Endothelial cell of umbilical vein (primary cell): ENCODE results near the gene ZNF384. TPM values are rescaled to one million over a fixed set of nuclear protein-coding genes. Genes with fewer than 3 reads are reported as not detected.

Experiments used
- BruUV-seq: library from RNA; stranded (reverse); fragments of 400-500 nt; replicated peaks from 2 replicates; lab custom pipeline; 2021; lab: Mats Ljungman, UMichigan
- CTCF ChIA-PET: fragments of 300-600, 350-600 bp; sonication (Branson Sonifier 250); formaldehyde crosslinking; loops from one replicate; lab custom pipeline; 2021; ENCODE audit warnings: antibody characterized with exemption, inconsistent platforms; lab: Charles Lee
- POLR2A ChIA-PET: fragments of 300-600, 350-600 bp; sonication (Branson Sonifier 250); formaldehyde crosslinking; loops from one replicate; lab custom pipeline; 2021; ENCODE audit warnings: antibody characterized with exemption, inconsistent platforms; lab: Charles Lee
- DNase-seq: peaks from one replicate; pipeline ENCODE4 v3.0.0-alpha.2; 2011; ENCODE audit warnings: low read depth, low spot score
- FAIRE-seq: peaks from 2 replicates; lab custom pipeline; 2011; peaks lifted over from hg19 to GRCh38; lab: Jason Lieb, UNC
- H2AFZ ChIP-seq: 2 replicates; pipeline ENCODE4 v1.6.0; 2012; ENCODE audit warnings: low read depth, low read length, control low read depth, inconsistent platforms
- H3K27ac ChIP-seq: 2 replicates; pipeline ENCODE4 v1.5.1; 2011; ENCODE audit warnings: low read depth, mild to moderate bottlenecking, control low read depth, low read length, moderate library complexity; ENCODE audit not compliant: insufficient read depth
- H3K27me3 ChIP-seq, 2 experiments: 2 replicates each; pipeline versions ENCODE4 v1.6.0 to v1.6.1; 2011; ENCODE audit warnings: low read length in 2 of 2, mixed read lengths in 1 of 2; ENCODE audit not compliant: control insufficient read depth in 2 of 2, insufficient read depth in 2 of 2
- H3K36me3 ChIP-seq, 2 experiments: 2 replicates in 1 of 2; 3 replicates in 1 of 2; pipeline ENCODE4 v1.5.1; 2011; ENCODE audit warnings: low read length in 2 of 2, mild to moderate bottlenecking in 1 of 2, moderate library complexity in 1 of 2; ENCODE audit not compliant: control insufficient read depth in 2 of 2, insufficient read depth in 2 of 2; ENCODE audit errors: extremely low read depth in 1 of 2
- H3K4me1 ChIP-seq: 3 replicates; pipeline ENCODE4 v1.5.1; 2011; ENCODE audit warnings: mild to moderate bottlenecking, low read length; ENCODE audit not compliant: control insufficient read depth, insufficient read depth; ENCODE audit errors: extremely low read depth
- H3K4me2 ChIP-seq: 2 replicates; pipeline ENCODE4 v1.6.1; 2011; ENCODE audit warnings: low read length, control low read depth, mixed read lengths; ENCODE audit not compliant: insufficient read depth
- H3K4me3 ChIP-seq, 3 experiments: fragments of 200-600 bp in 1 of 3; sonication (generic), shearing (Covaris generic) in 1 of 3; replicated peaks in 1 of 3; 2 replicates each; pipeline ENCODE4 v1.5.1; 2011 to 2016; ENCODE audit warnings: control low read depth in 3 of 3, low read length in 3 of 3, mild to moderate bottlenecking in 2 of 3, inconsistent platforms in 1 of 3, low read depth in 1 of 3, moderate library complexity in 1 of 3; ENCODE audit not compliant: insufficient read depth in 1 of 3
- H3K79me2 ChIP-seq: 2 replicates; pipeline ENCODE4 v1.6.0; 2012; ENCODE audit warnings: low read length, inconsistent platforms; ENCODE audit not compliant: control insufficient read depth, insufficient read depth
- H3K9ac ChIP-seq: replicated peaks from 2 replicates; pipeline ENCODE3; 2011; ENCODE audit warnings: low read length, control low read depth; ENCODE audit not compliant: insufficient read depth; ENCODE audit errors: extremely low read depth
- H3K9me1 ChIP-seq: replicated peaks from 3 replicates; pipeline ENCODE4 v1.6.0; 2011; ENCODE audit warnings: mild to moderate bottlenecking, low read length; ENCODE audit not compliant: control insufficient read depth, insufficient read depth; ENCODE audit errors: extremely low read depth
- H3K9me3 ChIP-seq: replicated peaks from 2 replicates; pipeline ENCODE4 v1.5.1; 2012; ENCODE audit warnings: low read length, inconsistent platforms; ENCODE audit not compliant: control insufficient read depth, insufficient read depth
- H4K20me1 ChIP-seq: replicated peaks from 2 replicates; pipeline ENCODE3; 2011; ENCODE audit warnings: mild to moderate bottlenecking, low read length; ENCODE audit not compliant: control insufficient read depth, insufficient read depth; ENCODE audit errors: extremely low read depth
- CTCF ChIP-seq, 2 donors: IDR thresholded peaks; 1 replicate in 1 of 2; 2 replicates in 1 of 2; pipeline ENCODE4 v1.5.1; 2011; ENCODE audit warnings: low read length in 2 of 2, mild to moderate bottlenecking in 2 of 2, moderate library complexity in 2 of 2, control low read depth in 1 of 2, inconsistent platforms in 1 of 2, low read depth in 1 of 2; ENCODE audit not compliant: insufficient read depth in 1 of 2; ENCODE audit errors: extremely low read depth in 1 of 2
- EZH2 ChIP-seq: IDR thresholded peaks from 2 replicates; pipeline ENCODE4 v1.6.1; 2012; ENCODE audit warnings: borderline replicate concordance, low read depth, mild to moderate bottlenecking, moderate library complexity, low read length, inconsistent platforms; ENCODE audit not compliant: severe bottlenecking
- FOS ChIP-seq: IDR thresholded peaks from 2 replicates; pipeline ENCODE4 v1.6.1; 2011; ENCODE audit warnings: mild to moderate bottlenecking, low read length, moderate library complexity, borderline replicate concordance; ENCODE audit not compliant: insufficient read depth
- GATA2 ChIP-seq: IDR thresholded peaks from 2 replicates; pipeline ENCODE4 v1.7.0; 2011; ENCODE audit warnings: low read depth, mild to moderate bottlenecking, moderate library complexity, mixed read lengths, low read length; ENCODE audit not compliant: insufficient read length, insufficient read depth
- JUN ChIP-seq: IDR thresholded peaks from 2 replicates; pipeline ENCODE4 v1.6.1; 2011; ENCODE audit warnings: borderline replicate concordance, low read depth; ENCODE audit not compliant: insufficient read length, insufficient read depth
- MAX ChIP-seq: IDR thresholded peaks from 2 replicates; pipeline ENCODE4 v1.6.1; 2011; ENCODE audit not compliant: insufficient read depth, insufficient read length
- MYC ChIP-seq: IDR thresholded peaks from one replicate; pipeline ENCODE4 v1.6.1; 2011; ENCODE audit warnings: mild to moderate bottlenecking, low read depth, low read length
- POLR2A ChIP-seq: IDR thresholded peaks from 2 replicates; pipeline ENCODE4 v1.6.1; 2012; ENCODE audit warnings: low read depth, mild to moderate bottlenecking, control low read depth, low read length
- POLR2AphosphoS5 ChIP-seq: IDR thresholded peaks from 2 replicates; pipeline ENCODE4 v1.6.1; 2012; ENCODE audit warnings: low read depth, mild to moderate bottlenecking, control low read depth, low read length, moderate library complexity; ENCODE audit not compliant: insufficient read depth
- dilution Hi-C: fragments of 300-500 bp; cut with MboI; formaldehyde crosslinking; loops from one replicate; pipeline ENCODE4 v1.15.0; 2019; ENCODE audit warnings: low sequenced_read_pairs; ENCODE audit not compliant: extremely low pct_ligation_motif_present
- intact Hi-C: fragments of 100-400 bp; cut with micrococcal nuclease; formaldehyde crosslinking; loops from one replicate; pipeline ENCODE4 v1.10.0; 2022
- polyA plus RNA-seq, 4 experiments: library from polyadenylated mRNA; depleted of rRNA in 3 of 4; stranded (reverse) in 3 of 4; unstranded in 1 of 4; fragments of >200 nt; gene quantifications; 2 replicates each; pipeline versions ENCODE4 v1.2.1 to v1.2.3, GENCODE V29; 2011 to 2012; ENCODE audit warnings: missing spikeins in 1 of 4
- total RNA-seq: library from RNA; stranded (reverse); gene quantifications from 2 replicates; pipeline ENCODE4 v1.2.3, GENCODE V29; 2021

The ZNF384 gene
- total and polyA plus RNA-seq, 2 donors (not counting 3 experiments of a cell fraction or from before 2014, with no cell fraction given): 52.8 to 58.3 TPM

DNA sequence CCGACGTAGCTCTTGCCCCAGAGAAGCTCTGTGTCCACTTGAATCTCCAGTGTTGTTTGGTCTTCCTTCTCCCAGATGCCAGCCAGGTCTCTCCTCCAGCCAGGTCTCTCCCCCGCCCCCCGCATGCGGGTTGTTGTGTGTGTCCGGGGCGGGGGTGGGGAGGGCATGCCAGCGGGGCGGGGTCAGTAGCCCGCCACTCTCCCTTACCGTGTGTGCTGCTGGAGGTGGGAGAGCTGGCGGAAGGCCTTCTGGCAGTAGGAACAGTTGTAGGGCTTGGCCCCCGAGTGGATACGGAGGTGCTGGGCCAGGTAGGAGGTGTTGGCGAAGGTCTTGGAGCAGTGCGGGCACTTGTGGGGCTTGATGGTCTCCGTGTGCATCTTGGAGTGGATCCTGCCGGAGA is 17.0 kb downstream of the ZNF384 start:
- CTCF ChIA-PET: interaction anchor here (2.5 kb wide), 1 partner anchor 12 kb away, joined by 12 read pairs; no protein-coding TSS in a partner anchor
- peaks cover 34 to 62% of the 10 kb centered on the region in 2 experiments for H3K36me3 ChIP-seq
- H3K9ac ChIP-seq: no peak overlapping the region
- no peak overlapping the region for H3K4me2 ChIP-seq
- dilution Hi-C loops (no loop called here), intact Hi-C loops (no loop called here)
- BruUV-seq: no TSS peak
- TF ChIP-seq EZH2: no peak
- TF ChIP-seq POLR2A: no peak
- no peak for TF ChIP-seq MAX
- no peak for TF ChIP-seq MYC
- no peak for TF ChIP-seq JUN
- TF ChIP-seq CTCF (IDR thresholded peaks at IDR 0.05; ENCODE audit: extremely low read depth in 1 of 2, insufficient read depth in 1 of 2, low read depth in 1 of 2, low read length in 2 of 2): no peak
- no peak for TF ChIP-seq FOS
- no peak for TF ChIP-seq GATA2
- TF ChIP-seq POLR2AphosphoS5: no peak
- FAIRE-seq: no peak
- H3K27me3 ChIP-seq: no peaks in the 10 kb centered on the region
- no peak overlapping the region for H2AFZ ChIP-seq
- no peaks in the 10 kb centered on the region for H3K9me1 ChIP-seq
- no peak overlapping the region for H3K27ac ChIP-seq
- no peaks in the 10 kb centered on the region for H3K4me1 ChIP-seq
- no peak for DNase-seq
- H3K4me3 ChIP-seq: no peak overlapping the region
- H3K9me3 ChIP-seq: no peaks in the 10 kb centered on the region
- peaks cover 2% of the 10 kb centered on the region for H3K79me2 ChIP-seq
- POLR2A ChIA-PET: no interaction called here
- no peaks in the 10 kb centered on the region for H4K20me1 ChIP-seq
